Ectodermal cell (in vitro differentiated cells): ENCODE data around the gene AGER. TPM values are rescaled to one million over a fixed set of nuclear protein-coding genes. Genes with fewer than 3 reads are reported as not detected.

ENCODE experiments used
- H3K27ac ChIP-seq: 2 replicates; pipeline ENCODE4 v1.7.0; 2013; ENCODE audit warnings: mild to moderate bottlenecking, low read depth, low read length; ENCODE audit not compliant: insufficient read depth, poor library complexity, severe bottlenecking
- H3K27me3 ChIP-seq: 2 replicates; pipeline ENCODE4 v1.7.0; 2013; ENCODE audit warnings: mild to moderate bottlenecking, low read length; ENCODE audit not compliant: insufficient read depth, control insufficient read depth, poor library complexity, severe bottlenecking
- H3K36me3 ChIP-seq: one replicate; pipeline ENCODE4 v1.7.0; 2013; ENCODE audit warnings: low read length; ENCODE audit not compliant: control insufficient read depth, insufficient read depth
- H3K4me1 ChIP-seq: one replicate; pipeline ENCODE4 v1.7.0; 2013; ENCODE audit warnings: low read length; ENCODE audit not compliant: control insufficient read depth, insufficient read depth
- H3K4me3 ChIP-seq: 2 replicates; pipeline ENCODE4 v1.7.0; 2013; ENCODE audit warnings: low read depth, low read length, control low read depth; ENCODE audit not compliant: insufficient read depth
- H3K9me3 ChIP-seq: 2 replicates; pipeline ENCODE4 v1.7.0; 2013; ENCODE audit warnings: mild to moderate bottlenecking, low read length, moderate library complexity; ENCODE audit not compliant: control insufficient read depth
- WGBS, 2 experiments: methylation state at CpG; one replicate each; pipeline ENCODE4 v1.1.7; 2013; ENCODE audit warnings: missing lambda C conversion rate in 2 of 2; 5-methylcytosine and 5-hydroxymethylcytosine counted together
- polyA plus RNA-seq, 4 experiments: library from polyadenylated mRNA; stranded (reverse); fragments of 50-300 nt; gene quantifications; one replicate each; pipeline ENCODE4 v1.2.3, GENCODE V29; 2013

AGER gene
- polyA plus RNA-seq (2013, experiment 1 of 4), result 17.5 TPM
- polyA plus RNA-seq (2013, experiment 2 of 4), result 16.8 TPM
- 11.3 TPM for polyA plus RNA-seq (2013, experiment 3 of 4)
- 13.9 TPM for polyA plus RNA-seq (2013, experiment 4 of 4)

DNA sequence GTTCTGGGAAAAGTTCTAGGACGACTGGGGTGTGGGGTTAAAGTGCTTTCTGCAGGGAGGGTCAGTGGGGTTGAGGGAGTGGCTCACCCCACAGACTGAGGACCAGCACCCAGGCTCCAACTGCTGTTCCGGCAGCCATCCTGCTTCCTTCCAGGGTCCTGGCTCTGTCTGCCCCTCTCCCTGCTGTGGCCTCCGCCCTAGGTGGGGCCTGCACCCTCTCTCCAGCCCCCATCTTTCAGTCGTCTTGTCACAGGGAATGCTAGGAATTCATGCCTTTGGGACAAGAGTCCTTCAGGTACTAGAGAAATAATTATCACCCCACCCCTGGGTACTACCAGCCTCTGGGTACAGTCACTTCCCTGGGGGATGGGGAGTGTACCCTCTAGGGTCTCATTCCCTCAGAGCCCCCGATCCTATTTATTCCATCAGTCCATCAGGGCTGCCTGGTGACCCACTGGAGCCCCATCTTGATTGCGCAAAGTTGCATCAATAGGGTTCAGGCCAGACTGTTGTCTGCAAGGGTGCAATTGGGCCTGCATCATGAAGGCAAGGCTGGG, at the start of gene AGER:
Gene AGER (minus strand): TSS at position 170 of the 557 bp plus-strand sequence. CDS start 31 bp downstream, at position 139.
- Histone ChIP-seq H3K27ac (no peak within 1 kb of the TSS), H3K4me3 (no peak within 1 kb of the TSS), H3K27me3 (no peaks in the 10 kb centered on the region), H3K36me3 (peaks cover 27% of the 10 kb centered on the region), H3K4me1 (peaks cover 15% of the 10 kb centered on the region), H3K9me3 (no peaks in the 10 kb centered on the region)
- WGBS, 2 experiments, result 85 to 87% methylated on average over 6 of the region's 6 CpGs

DNA sequence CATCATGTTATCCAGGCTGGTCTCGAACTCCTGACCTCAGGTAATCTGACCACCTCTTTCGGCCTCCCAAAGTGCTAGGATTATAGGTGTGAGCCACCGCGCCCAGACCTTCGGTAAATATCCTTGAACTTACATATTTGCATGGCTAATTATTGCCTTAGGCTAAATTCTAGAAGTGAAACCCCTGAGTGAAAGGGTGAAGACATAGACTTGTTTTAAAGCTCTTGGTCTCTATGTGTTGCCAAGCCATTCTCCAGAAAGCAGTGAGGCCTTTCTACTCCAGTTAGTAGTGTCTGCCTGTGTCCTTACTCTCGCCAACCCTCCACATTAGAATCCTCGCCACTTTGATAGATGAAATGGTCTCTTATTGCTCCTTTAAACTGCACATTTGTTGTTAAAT, 42.4 kb upstream of the AGER start:
- WGBS, 2 experiments, result 92 to 94% methylated on average over 7 of the region's 7 CpGs

DNA sequence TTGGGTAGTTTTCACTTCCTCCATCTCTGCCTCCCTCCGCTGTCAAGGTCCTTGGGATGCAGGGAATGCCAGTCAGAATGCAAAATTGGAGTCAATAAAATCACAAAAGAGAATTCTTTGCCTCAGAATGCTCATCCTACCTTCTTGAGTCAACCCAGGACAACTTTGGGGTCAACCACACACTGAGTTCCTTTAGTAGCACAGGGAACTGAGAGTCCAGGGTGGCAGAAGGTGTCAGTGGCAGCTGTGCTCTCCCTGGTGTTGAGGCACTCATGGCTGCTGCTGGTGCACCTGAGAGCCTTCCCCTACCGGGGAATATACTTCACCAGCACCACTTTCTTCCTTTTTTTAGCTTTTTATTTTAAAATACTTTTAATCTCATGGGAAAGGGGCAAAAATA, 40.6 kb upstream of the AGER start:
- Histone ChIP-seq H3K27me3 (no peaks in the 10 kb centered on the region), H3K4me1 (no peaks in the 10 kb centered on the region), H3K27ac (no peak overlapping the region), H3K4me3 (no peak overlapping the region), H3K9me3 (no peaks in the 10 kb centered on the region), H3K36me3 (no peaks in the 10 kb centered on the region)
- WGBS, 2 experiments, result 87% methylated on average over 2 of the region's 2 CpGs

More for the DNA sequence above, 42.4 kb upstream of the AGER start:
- Histone ChIP-seq H3K9me3 (no peaks in the 10 kb centered on the region), H3K4me1 (no peaks in the 10 kb centered on the region), H3K27me3 (no peaks in the 10 kb centered on the region), H3K27ac (no peak overlapping the region), H3K36me3 (no peaks in the 10 kb centered on the region), H3K4me3 (no peak overlapping the region)

DNA sequence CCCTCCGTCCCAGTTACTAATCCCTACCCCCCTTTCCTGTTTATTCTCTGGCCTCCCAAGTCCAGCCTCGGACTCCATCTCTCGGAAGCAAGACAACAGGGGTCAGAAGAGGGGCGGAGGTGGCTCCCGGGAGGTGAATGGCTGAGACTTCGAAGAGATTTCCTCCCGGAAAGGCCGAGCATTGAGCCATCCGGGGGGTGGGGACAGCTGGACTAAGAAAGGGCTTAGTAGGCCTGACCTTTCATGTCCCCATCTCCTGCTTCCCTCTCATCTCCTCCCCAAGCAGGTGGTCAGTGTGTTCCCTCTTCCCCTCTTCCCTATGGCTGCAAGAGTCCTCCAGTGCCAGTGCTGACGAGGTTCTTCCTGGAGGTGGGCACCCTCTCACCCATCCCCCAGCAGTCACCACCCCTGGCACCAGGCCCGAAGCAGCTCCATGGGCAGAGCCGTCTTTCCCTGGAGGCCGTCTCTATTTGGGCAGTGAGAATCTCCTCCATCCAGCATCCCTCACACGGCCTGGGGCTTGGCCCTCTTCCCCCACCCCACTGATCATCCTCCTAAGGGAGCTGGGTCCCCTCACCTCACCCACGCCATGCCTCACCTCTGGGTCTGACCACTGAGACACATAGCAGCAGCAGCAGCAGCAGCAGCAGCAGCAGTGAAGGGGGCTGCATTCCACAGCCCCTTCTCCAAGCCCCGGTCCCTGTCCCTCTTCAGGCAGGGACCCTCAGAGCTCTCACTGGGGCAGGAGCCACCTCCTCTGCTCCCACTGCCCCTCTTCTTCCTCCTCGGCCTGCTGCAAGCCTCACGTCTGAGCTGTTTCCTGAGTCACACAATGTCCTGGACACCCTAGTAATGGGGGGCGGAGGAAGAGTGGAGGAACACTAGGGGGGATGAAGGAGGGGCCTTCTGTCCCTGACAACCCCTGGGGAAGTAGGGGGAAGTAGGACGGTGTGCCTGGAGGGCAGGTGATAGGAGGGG, 39.5 kb upstream of the AGER start, which contains the start of gene NOTCH4:
Gene NOTCH4 (minus strand): TSS at position 810 of the 978 bp plus-strand sequence. CDS start 139 bp downstream, at position 671.
- H3K4me1 ChIP-seq, result no peaks in the 10 kb centered on the region
- no peaks in the 10 kb centered on the region for H3K36me3 ChIP-seq
- H3K4me3 ChIP-seq, result no peak within 1 kb of the TSS
- no peaks in the 10 kb centered on the region for H3K9me3 ChIP-seq
- no peak within 1 kb of the TSS for H3K27ac ChIP-seq
- 69 to 73% methylated on average over 20 of the region's 20 CpGs for WGBS, 2 experiments
- H3K27me3 ChIP-seq, result no peaks in the 10 kb centered on the region

DNA sequence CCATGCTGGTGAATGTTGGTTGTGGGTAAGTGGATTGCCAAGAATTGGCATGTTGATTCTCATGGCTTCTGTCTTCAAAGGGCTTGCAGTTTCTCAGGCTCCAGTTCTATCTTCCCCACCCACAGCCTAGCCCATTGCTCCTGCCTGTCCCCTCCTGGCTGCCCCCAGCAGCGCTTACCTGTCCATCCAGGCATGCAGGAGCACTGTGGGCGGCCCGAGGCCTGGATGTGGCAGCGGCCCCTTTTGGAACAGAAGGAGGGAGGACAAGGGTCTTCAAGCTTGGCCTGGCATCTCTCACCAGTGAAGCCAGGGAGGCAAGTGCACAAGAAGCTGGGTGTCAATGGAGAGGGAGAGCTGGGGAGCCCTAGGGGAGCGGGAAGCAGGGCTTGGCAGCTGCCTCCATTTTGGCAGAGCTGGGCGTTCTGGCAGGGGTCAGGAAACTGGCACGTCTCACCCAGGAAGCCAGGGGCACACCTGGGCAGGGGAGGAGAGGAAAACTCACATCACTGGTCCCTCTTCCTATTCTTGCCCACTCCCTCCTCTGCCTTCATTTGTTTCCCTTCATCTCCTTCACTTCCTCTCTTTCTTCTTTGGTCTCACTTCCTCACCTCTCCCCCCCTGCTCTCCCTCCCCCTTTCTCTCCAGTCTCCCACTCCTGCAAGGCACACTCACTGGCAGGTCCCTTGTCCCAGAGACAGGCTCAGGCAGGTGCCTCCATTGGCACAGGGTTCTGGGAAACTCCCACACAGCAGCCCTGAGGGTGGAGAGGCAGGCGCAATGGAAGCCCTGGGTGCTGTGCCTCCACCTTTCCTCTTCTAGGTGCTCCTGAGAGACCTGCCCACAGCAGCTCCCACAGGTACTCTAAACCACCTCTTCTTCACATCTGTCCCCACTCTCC, 38.5 kb upstream of the AGER start:
- Histone ChIP-seq H3K27ac (no peak overlapping the region), H3K27me3 (no peaks in the 10 kb centered on the region), H3K4me1 (no peaks in the 10 kb centered on the region), H3K36me3 (no peaks in the 10 kb centered on the region), H3K9me3 (no peaks in the 10 kb centered on the region), H3K4me3 (no peak overlapping the region)
- WGBS, 2 experiments, result 93% methylated on average over 8 of the region's 8 CpGs

DNA sequence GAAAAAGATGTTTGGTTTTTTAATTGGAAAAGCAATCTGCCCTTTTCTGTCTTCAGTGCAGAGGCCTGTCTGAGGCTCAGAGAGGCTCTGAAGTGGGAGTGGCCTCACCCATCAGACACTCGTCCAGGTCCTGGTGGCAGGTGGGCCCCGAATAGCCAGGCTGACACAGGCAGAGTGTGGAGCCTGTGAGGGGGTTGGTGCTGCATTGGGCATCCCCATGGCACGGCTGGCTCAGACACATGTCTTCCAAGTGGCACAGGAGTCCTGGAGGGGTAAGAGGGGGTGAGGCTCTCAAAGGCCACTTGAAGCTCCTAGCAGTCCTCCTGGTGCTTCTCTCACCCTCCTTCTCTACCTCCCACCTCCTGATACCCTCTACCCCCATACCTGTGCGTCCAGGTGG, 36.0 kb upstream of the AGER start:
- Histone ChIP-seq H3K9me3 (no peaks in the 10 kb centered on the region), H3K4me3 (no peak overlapping the region), H3K36me3 (no peaks in the 10 kb centered on the region), H3K27ac (no peak overlapping the region), H3K4me1 (no peaks in the 10 kb centered on the region), H3K27me3 (no peaks in the 10 kb centered on the region)
- WGBS, 2 experiments, result 83 to 91% methylated on average over 4 of the region's 4 CpGs

DNA sequence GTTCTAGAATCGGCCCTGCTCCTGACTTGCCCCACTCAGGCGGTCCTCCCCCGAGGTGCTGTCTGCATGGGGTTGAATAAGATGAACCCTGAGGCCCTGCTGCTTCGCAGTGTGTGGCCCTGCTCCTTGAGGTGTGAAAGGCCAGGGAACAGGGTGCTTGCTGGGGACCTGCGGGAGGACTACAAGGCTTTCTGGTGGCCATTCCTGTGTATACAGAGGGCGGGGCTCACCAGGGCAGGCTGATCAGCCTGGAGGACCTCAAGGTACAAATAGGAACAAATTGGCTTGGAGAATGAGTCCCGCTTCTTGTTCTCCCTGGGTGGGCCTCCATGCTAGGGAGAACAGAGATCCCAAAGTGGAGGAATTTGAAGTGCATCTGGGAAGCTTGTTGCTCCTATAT, 34.1 kb upstream of the AGER start:
- 85% methylated on average over 7 of the region's 7 CpGs for whole genome bisulfite sequencing, 2 experiments

DNA sequence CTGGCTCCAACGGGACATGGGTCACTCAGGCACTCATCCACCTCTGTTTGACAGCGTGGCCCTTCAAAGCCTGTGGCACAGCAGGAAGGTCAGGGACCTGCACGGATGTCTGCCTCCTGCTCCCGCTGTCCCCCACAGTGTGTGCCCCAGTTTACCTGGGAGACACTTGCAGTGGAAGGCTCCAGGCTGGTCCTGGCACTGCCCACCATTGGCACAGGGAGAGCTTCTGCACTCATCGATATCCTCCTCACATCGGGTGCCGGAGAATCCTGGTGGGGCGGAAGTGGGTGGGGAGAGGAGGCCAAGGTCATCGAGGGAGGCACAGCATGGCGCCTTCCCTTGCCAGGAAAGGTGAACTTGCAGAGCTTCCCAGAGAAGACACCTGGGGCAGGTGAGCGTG, 32.9 kb upstream of the AGER start:
- H3K4me3 ChIP-seq, result no peak overlapping the region
- H3K9me3 ChIP-seq, result no peaks in the 10 kb centered on the region
- WGBS, 2 experiments, result 93 to 94% methylated on average over 11 of the region's 11 CpGs
- H3K27me3 ChIP-seq, result no peaks in the 10 kb centered on the region
- H3K4me1 ChIP-seq, result no peaks in the 10 kb centered on the region
- no peaks in the 10 kb centered on the region for H3K36me3 ChIP-seq
- H3K27ac ChIP-seq, result no peak overlapping the region

More for the DNA sequence above, 34.1 kb upstream of the AGER start:
- Histone ChIP-seq H3K36me3 (no peaks in the 10 kb centered on the region), H3K4me3 (no peak overlapping the region), H3K27ac (no peak overlapping the region), H3K9me3 (no peaks in the 10 kb centered on the region), H3K4me1 (no peaks in the 10 kb centered on the region), H3K27me3 (no peaks in the 10 kb centered on the region)

DNA sequence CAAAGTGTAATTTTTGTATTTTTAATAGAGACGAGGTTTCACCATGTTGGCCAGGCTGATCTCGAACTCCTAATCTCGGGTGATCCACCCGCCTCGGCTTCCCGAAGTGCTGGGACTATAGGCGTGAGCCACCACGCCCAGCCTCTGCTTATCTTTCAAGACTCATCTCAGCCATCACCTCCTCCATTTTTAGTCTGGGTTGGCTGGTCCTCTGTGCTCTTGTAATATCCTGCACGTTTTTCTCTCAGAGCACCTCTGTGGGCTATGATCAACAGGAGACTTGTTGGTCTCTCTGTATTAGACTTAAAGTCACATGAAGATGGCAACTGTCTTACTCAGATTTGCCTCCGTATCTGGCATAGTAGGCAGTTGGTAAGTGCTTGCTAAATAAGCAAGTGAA, 32.2 kb upstream of the AGER start:
- 87 to 91% methylated on average over 10 of the region's 10 CpGs for WGBS, 2 experiments
- no peak overlapping the region for H3K27ac ChIP-seq
- no peaks in the 10 kb centered on the region for H3K4me1 ChIP-seq
- no peaks in the 10 kb centered on the region for H3K36me3 ChIP-seq
- no peak overlapping the region for H3K4me3 ChIP-seq
- no peaks in the 10 kb centered on the region for H3K9me3 ChIP-seq
- no peaks in the 10 kb centered on the region for H3K27me3 ChIP-seq
